HepG2 (cell line): Measurements from ENCODE around the gene ASL. TPM values are rescaled to one million over a fixed set of nuclear protein-coding genes. Genes with fewer than 3 reads are reported as not detected.

Source experiments
- FOXC1 ChIP-seq: sonication (generic); formaldehyde crosslinking; IDR thresholded peaks from 2 replicates; pipeline ENCODE4 v1.8.0; 2022; ENCODE audit warnings: mild to moderate bottlenecking, missing genetic modification reagents, borderline replicate concordance
- GPN1 ChIP-seq: sonication (generic); formaldehyde crosslinking; IDR thresholded peaks from 2 replicates; pipeline ENCODE4 v1.5.1; 2020; ENCODE audit warnings: missing genetic modification reagents, borderline replicate concordance
- HIC2 ChIP-seq: sonication (generic); formaldehyde crosslinking; IDR thresholded peaks from 2 replicates; pipeline ENCODE4 v1.9.0; 2022; ENCODE audit warnings: low read depth, missing genetic modification reagents
- HNRNPK ChIP-seq: fragments of 200-400 bp; formaldehyde crosslinking; IDR thresholded peaks from 2 replicates; pipeline ENCODE4 v1.6.1; 2018; ENCODE audit warnings: low read length, low read depth, moderate library complexity, mild to moderate bottlenecking; ENCODE audit not compliant: poor library complexity, severe bottlenecking
- IRX3 ChIP-seq: sonication (generic); formaldehyde crosslinking; IDR thresholded peaks from 2 replicates; pipeline ENCODE4 v1.8.1; 2023; ENCODE audit warnings: mild to moderate bottlenecking, low read depth, missing genetic modification reagents, borderline replicate concordance
- MAFF ChIP-seq: IDR thresholded peaks from 2 replicates; pipeline ENCODE4 v1.6.1; 2011; ENCODE audit warnings: low read depth, low read length, improper control_type of control experiment
- MNT ChIP-seq: fragments of 450-650 bp; IDR thresholded peaks from 2 replicates; pipeline ENCODE4 v1.6.1; 2016
- NR1H2 ChIP-seq: sonication (generic); formaldehyde crosslinking; IDR thresholded peaks from 2 replicates; pipeline ENCODE4 v1.8.1; 2022; ENCODE audit warnings: low read depth, missing genetic modification reagents, borderline replicate concordance
- NR2F2 ChIP-seq: IDR thresholded peaks from 2 replicates; pipeline ENCODE4 v1.6.1; 2012; ENCODE audit warnings: low read depth, inconsistent platforms, borderline replicate concordance
- PAX8 ChIP-seq: sonication (generic); formaldehyde crosslinking; IDR thresholded peaks from 2 replicates; pipeline ENCODE4 v1.8.0; 2022; ENCODE audit warnings: mild to moderate bottlenecking, missing genetic modification reagents, borderline replicate concordance
- PHF5A ChIP-seq: IDR thresholded peaks from one replicate; pipeline ENCODE4 v1.6.1; 2018; ENCODE audit warnings: low read depth, missing genetic modification reagents; ENCODE audit not compliant: unreplicated experiment
- PRDM4 ChIP-seq: sonication (generic); formaldehyde crosslinking; IDR thresholded peaks from 2 replicates; pipeline ENCODE4 v1.9.0; 2021; ENCODE audit warnings: missing genetic modification reagents, borderline replicate concordance
- RAD21 ChIP-seq: fragments of 450-650 bp; formaldehyde crosslinking; IDR thresholded peaks from 2 replicates; pipeline ENCODE4 v1.5.0; 2020; ENCODE audit warnings: mild to moderate bottlenecking
- THAP8 ChIP-seq: sonication (generic); formaldehyde crosslinking; IDR thresholded peaks from 2 replicates; pipeline ENCODE4 v1.5.1; 2020; ENCODE audit warnings: missing genetic modification reagents, mild to moderate bottlenecking, borderline replicate concordance
- ZBTB43 ChIP-seq: sonication (generic); formaldehyde crosslinking; conservative IDR thresholded peaks from 2 replicates; pipeline ENCODE4 v1.4.0; 2020; ENCODE audit warnings: missing genetic modification reagents
- ZFP36 ChIP-seq: fragments of 150-350 bp; IDR thresholded peaks from 2 replicates; pipeline ENCODE4 v1.6.1; 2018; ENCODE audit warnings: borderline replicate concordance, low read length, low read depth; ENCODE audit not compliant: partially characterized antibody
- ZNF235 ChIP-seq: sonication (generic); formaldehyde crosslinking; IDR thresholded peaks from 2 replicates; pipeline ENCODE4 v1.8.1; 2023; ENCODE audit warnings: mild to moderate bottlenecking, missing genetic modification reagents, borderline replicate concordance
- ZNF503 ChIP-seq: sonication (generic); formaldehyde crosslinking; IDR thresholded peaks from 2 replicates; pipeline ENCODE4 v1.4.0; 2020; ENCODE audit warnings: missing genetic modification reagents
- ZSCAN21 ChIP-seq: sonication (generic); formaldehyde crosslinking; IDR thresholded peaks from 2 replicates; pipeline ENCODE4 v1.8.0; 2022; ENCODE audit warnings: mild to moderate bottlenecking, missing genetic modification reagents, moderate library complexity, borderline replicate concordance
- ZSCAN31 ChIP-seq: sonication (generic); formaldehyde crosslinking; IDR thresholded peaks from 2 replicates; pipeline ENCODE4 v1.5.0; 2020; ENCODE audit warnings: low read depth, mild to moderate bottlenecking, missing genetic modification reagents
- polyA plus RNA-seq, 8 experiments: library from polyadenylated mRNA; depleted of rRNA in 3 of 8; stranded (reverse) in 7 of 8; unstranded in 1 of 8; fragments of >200 nt; fragmentation: Illumina TruSeq in 4 of 8; extraction: Trizol in 4 of 8; gene quantifications; 2 replicates each; pipeline versions ENCODE4 v1.2.1 to v1.2.3, GENCODE V29; 2011 to 2016; ENCODE audit warnings: low read depth in 4 of 8, missing spikeins in 1 of 8, mixed read lengths in 1 of 8; ENCODE audit not compliant: insufficient read depth in 1 of 8
- total RNA-seq, 5 experiments: library from RNA; depleted of rRNA; stranded (reverse); fragments of >200 nt; fragmentation: Illumina TruSeq; extraction: Trizol; gene quantifications; 2 replicates each; pipeline ENCODE4 v1.2.3, GENCODE V29; 2016; ENCODE audit warnings: low read depth in 1 of 5

ASL gene
- total and polyA plus RNA-seq, 2 of the 13 experiments (the other 11 are each of a cell fraction or from before 2014, with no cell fraction given), result 71.4 to 96.5 TPM

GRCh38 chr7:66142334-66142733, 66.7 kb downstream of the ASL start (continued):
- TF ChIP-seq MNT (no peak), NR2F2 (no peak), PHF5A (CRISPR knock-in tag) (no peak), ZNF235 (CRISPR knock-in tag) (no peak), ZFP36 (no peak), ZSCAN21 (CRISPR knock-in tag) (no peak), THAP8 (CRISPR knock-in tag) (no peak), ZSCAN31 (CRISPR knock-in tag) (no peak), ZNF503 (CRISPR knock-in tag) (no peak), IRX3 (CRISPR knock-in tag) (no peak), GPN1 (CRISPR knock-in tag) (no peak), HIC2 (no peak), NR1H2 (no peak), MAFF (no peak), FOXC1 (CRISPR knock-in tag) (no peak), HNRNPK (no peak), ZBTB43 (CRISPR knock-in tag) (no peak), RAD21 (CRISPR knock-in tag) (no peak), PAX8 (no peak), PRDM4 (CRISPR knock-in tag) (no peak)
